HepG2 (cell line): Measurements from ENCODE around the gene RAC3. TPM values are rescaled to one million over a fixed set of nuclear protein-coding genes. Genes with fewer than 3 reads are reported as not detected.
A peak's percentile ranks its signal among the peaks of the same experiment; 100 is the strongest.

ENCODE experiments used
- ARNT ChIP-seq: fragments of 450-650 bp; IDR thresholded peaks from 2 replicates; pipeline ENCODE4 v1.6.1; 2017
- DMAP1 ChIP-seq: IDR thresholded peaks from 2 replicates; pipeline ENCODE4 v1.6.1; 2016
- FUBP1 ChIP-seq: sonication (generic); formaldehyde crosslinking; IDR thresholded peaks from 2 replicates; pipeline ENCODE4 v1.5.1; 2020; ENCODE audit warnings: missing genetic modification reagents, mild to moderate bottlenecking, borderline replicate concordance
- HOXA7 ChIP-seq: sonication (generic); formaldehyde crosslinking; IDR thresholded peaks from 2 replicates; pipeline ENCODE4 v1.8.1; 2022; ENCODE audit warnings: mild to moderate bottlenecking, missing genetic modification reagents, moderate library complexity
- NFE2L2 ChIP-seq: fragments of 150-350 bp; IDR thresholded peaks from 2 replicates; pipeline ENCODE4 v1.6.1; 2014; ENCODE audit warnings: low read length
- NR3C1 ChIP-seq: sonication (generic); formaldehyde crosslinking; IDR thresholded peaks from 2 replicates; pipeline ENCODE4 v1.4.0; 2020; ENCODE audit warnings: missing genetic modification reagents
- TBX3 ChIP-seq: fragments of 450-650 bp; IDR thresholded peaks from 2 replicates; pipeline ENCODE4 v1.6.1; 2017; ENCODE audit warnings: antibody characterized with exemption, mild to moderate bottlenecking, inconsistent platforms, borderline replicate concordance
- ZBTB43 ChIP-seq: sonication (generic); formaldehyde crosslinking; conservative IDR thresholded peaks from 2 replicates; pipeline ENCODE4 v1.4.0; 2020; ENCODE audit warnings: missing genetic modification reagents
- ZNF160 ChIP-seq: sonication (generic); formaldehyde crosslinking; IDR thresholded peaks from 2 replicates; pipeline ENCODE4 v1.8.0; 2022; ENCODE audit warnings: mild to moderate bottlenecking, inconsistent platforms, missing genetic modification reagents
- ZNF276 ChIP-seq: sonication (generic); formaldehyde crosslinking; IDR thresholded peaks from 2 replicates; pipeline ENCODE4 v1.4.0; 2020; ENCODE audit warnings: mild to moderate bottlenecking, low read depth, missing genetic modification reagents
- ZNF326 ChIP-seq: sonication (generic); formaldehyde crosslinking; IDR thresholded peaks from 2 replicates; pipeline ENCODE4 v1.4.0; 2020; ENCODE audit warnings: missing genetic modification reagents, borderline replicate concordance
- ZNF441 ChIP-seq: sonication (generic); formaldehyde crosslinking; IDR thresholded peaks from 2 replicates; pipeline ENCODE4 v1.7.0; 2021; ENCODE audit warnings: missing genetic modification reagents, borderline replicate concordance
- ZNF468 ChIP-seq: sonication (generic); formaldehyde crosslinking; IDR thresholded peaks from 2 replicates; pipeline ENCODE4 v1.8.0; 2022; ENCODE audit warnings: mild to moderate bottlenecking, moderate library complexity, missing genetic modification reagents
- ZNF75D ChIP-seq: sonication (generic); formaldehyde crosslinking; IDR thresholded peaks from 2 replicates; pipeline ENCODE4 v1.8.1; 2023; ENCODE audit warnings: missing genetic modification reagents, mild to moderate bottlenecking, borderline replicate concordance
- polyA plus RNA-seq, 8 experiments: library from polyadenylated mRNA; depleted of rRNA in 3 of 8; stranded (reverse) in 7 of 8; unstranded in 1 of 8; fragments of >200 nt; fragmentation: Illumina TruSeq in 4 of 8; extraction: Trizol in 4 of 8; gene quantifications; 2 replicates each; pipeline versions ENCODE4 v1.2.1 to v1.2.3, GENCODE V29; 2011 to 2016; ENCODE audit warnings: low read depth in 4 of 8, missing spikeins in 1 of 8, mixed read lengths in 1 of 8; ENCODE audit not compliant: insufficient read depth in 1 of 8
- total RNA-seq, 5 experiments: library from RNA; depleted of rRNA; stranded (reverse); fragments of >200 nt; fragmentation: Illumina TruSeq; extraction: Trizol; gene quantifications; 2 replicates each; pipeline ENCODE4 v1.2.3, GENCODE V29; 2016; ENCODE audit warnings: low read depth in 1 of 5
- TF ChIP-seq, protein P1 (sequence below): sonication (generic); formaldehyde crosslinking; IDR thresholded peaks from 2 replicates; pipeline ENCODE4 v1.9.0; 2022; ENCODE audit warnings: missing genetic modification reagents, mild to moderate bottlenecking, borderline replicate concordance
- TF ChIP-seq, protein P2 (sequence below): sonication (generic); formaldehyde crosslinking; IDR thresholded peaks from 2 replicates; pipeline ENCODE4 v1.5.1; 2020; ENCODE audit warnings: mild to moderate bottlenecking, missing genetic modification reagents, borderline replicate concordance

Gene RAC3
- total and polyA plus RNA-seq, 2 of the 13 experiments (the other 11 are each of a cell fraction or from before 2014, with no cell fraction given): 10.5 to 21.3 TPM

- peak; percentile 16; the same call in 1 of the 2 replicates for TF ChIP-seq ZBTB43 (CRISPR knock-in tag)
- no peak for TF ChIP-seq NR3C1 (CRISPR knock-in tag)
- no peak for TF ChIP-seq HOXA7 (CRISPR knock-in tag)
- no peak; the same call in 1 of the 2 replicates for TF ChIP-seq ZNF276 (CRISPR knock-in tag)
- peak; percentile 22; the same call in 1 of the 2 replicates for TF ChIP-seq TBX3
- no peak for TF ChIP-seq ARNT
- TF ChIP-seq, protein P1, sequence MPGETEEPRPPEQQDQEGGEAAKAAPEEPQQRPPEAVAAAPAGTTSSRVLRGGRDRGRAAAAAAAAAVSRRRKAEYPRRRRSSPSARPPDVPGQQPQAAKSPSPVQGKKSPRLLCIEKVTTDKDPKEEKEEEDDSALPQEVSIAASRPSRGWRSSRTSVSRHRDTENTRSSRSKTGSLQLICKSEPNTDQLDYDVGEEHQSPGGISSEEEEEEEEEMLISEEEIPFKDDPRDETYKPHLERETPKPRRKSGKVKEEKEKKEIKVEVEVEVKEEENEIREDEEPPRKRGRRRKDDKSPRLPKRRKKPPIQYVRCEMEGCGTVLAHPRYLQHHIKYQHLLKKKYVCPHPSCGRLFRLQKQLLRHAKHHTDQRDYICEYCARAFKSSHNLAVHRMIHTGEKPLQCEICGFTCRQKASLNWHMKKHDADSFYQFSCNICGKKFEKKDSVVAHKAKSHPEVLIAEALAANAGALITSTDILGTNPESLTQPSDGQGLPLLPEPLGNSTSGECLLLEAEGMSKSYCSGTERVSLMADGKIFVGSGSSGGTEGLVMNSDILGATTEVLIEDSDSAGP (CRISPR knock-in tag): peak; percentile 98
- peak; percentile 73 for TF ChIP-seq DMAP1 (CRISPR knock-in tag)
- TF ChIP-seq ZNF160 (CRISPR knock-in tag): 0 out of 2 replicates have a peak, but pooled peaks have one; percentile 80
- TF ChIP-seq ZNF326 (CRISPR knock-in tag): no peak
- no peak for TF ChIP-seq ZNF75D
- no peak for TF ChIP-seq NFE2L2
- peak; percentile 72; the same call in 1 of the 2 replicates for TF ChIP-seq ZNF441 (CRISPR knock-in tag)
- 0 out of 2 replicates have a peak, but pooled peaks have one; percentile 83 for TF ChIP-seq ZNF468
- TF ChIP-seq FUBP1 (CRISPR knock-in tag): 0 out of 2 replicates have a peak, but pooled peaks have one; percentile 87
- TF ChIP-seq, protein P2, sequence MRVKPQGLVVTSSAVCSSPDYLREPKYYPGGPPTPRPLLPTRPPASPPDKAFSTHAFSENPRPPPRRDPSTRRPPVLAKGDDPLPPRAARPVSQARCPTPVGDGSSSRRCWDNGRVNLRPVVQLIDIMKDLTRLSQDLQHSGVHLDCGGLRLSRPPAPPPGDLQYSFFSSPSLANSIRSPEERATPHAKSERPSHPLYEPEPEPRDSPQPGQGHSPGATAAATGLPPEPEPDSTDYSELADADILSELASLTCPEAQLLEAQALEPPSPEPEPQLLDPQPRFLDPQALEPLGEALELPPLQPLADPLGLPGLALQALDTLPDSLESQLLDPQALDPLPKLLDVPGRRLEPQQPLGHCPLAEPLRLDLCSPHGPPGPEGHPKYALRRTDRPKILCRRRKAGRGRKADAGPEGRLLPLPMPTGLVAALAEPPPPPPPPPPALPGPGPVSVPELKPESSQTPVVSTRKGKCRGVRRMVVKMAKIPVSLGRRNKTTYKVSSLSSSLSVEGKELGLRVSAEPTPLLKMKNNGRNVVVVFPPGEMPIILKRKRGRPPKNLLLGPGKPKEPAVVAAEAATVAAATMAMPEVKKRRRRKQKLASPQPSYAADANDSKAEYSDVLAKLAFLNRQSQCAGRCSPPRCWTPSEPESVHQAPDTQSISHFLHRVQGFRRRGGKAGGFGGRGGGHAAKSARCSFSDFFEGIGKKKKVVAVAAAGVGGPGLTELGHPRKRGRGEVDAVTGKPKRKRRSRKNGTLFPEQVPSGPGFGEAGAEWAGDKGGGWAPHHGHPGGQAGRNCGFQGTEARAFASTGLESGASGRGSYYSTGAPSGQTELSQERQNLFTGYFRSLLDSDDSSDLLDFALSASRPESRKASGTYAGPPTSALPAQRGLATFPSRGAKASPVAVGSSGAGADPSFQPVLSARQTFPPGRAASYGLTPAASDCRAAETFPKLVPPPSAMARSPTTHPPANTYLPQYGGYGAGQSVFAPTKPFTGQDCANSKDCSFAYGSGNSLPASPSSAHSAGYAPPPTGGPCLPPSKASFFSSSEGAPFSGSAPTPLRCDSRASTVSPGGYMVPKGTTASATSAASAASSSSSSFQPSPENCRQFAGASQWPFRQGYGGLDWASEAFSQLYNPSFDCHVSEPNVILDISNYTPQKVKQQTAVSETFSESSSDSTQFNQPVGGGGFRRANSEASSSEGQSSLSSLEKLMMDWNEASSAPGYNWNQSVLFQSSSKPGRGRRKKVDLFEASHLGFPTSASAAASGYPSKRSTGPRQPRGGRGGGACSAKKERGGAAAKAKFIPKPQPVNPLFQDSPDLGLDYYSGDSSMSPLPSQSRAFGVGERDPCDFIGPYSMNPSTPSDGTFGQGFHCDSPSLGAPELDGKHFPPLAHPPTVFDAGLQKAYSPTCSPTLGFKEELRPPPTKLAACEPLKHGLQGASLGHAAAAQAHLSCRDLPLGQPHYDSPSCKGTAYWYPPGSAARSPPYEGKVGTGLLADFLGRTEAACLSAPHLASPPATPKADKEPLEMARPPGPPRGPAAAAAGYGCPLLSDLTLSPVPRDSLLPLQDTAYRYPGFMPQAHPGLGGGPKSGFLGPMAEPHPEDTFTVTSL (CRISPR knock-in tag): no peak
These were observed 5.8 kb downstream of the RAC3 start, which contains the start of gene DCXR (continued) for GRCh38 chr17:82037092-82037888.
